H1 (cell line): Measurements from ENCODE around the gene JDP2. TPM values are rescaled to one million over a fixed set of nuclear protein-coding genes. Genes with fewer than 3 reads are reported as not detected.

Source experiments
- ATF3 ChIP-seq: IDR thresholded peaks from 2 replicates; pipeline ENCODE4 v1.6.1; 2011; ENCODE audit warnings: low read depth, mild to moderate bottlenecking, low read length; ENCODE audit not compliant: insufficient read depth
- CHD7 ChIP-seq: fragments of 300-600 bp; sonication (generic); IDR thresholded peaks from 2 replicates; pipeline ENCODE4 v1.7.1; 2012; ENCODE audit warnings: low read length, moderate library complexity, mild to moderate bottlenecking, inconsistent platforms; ENCODE audit not compliant: insufficient replicate concordance
- MAX ChIP-seq: IDR thresholded peaks from 2 replicates; pipeline ENCODE4 v1.6.1; 2012; ENCODE audit warnings: inconsistent platforms
- SAP30 ChIP-seq: fragments of 300-600 bp; sonication (generic); IDR thresholded peaks from 2 replicates; pipeline ENCODE4 v1.7.1; 2012; ENCODE audit warnings: low read length, moderate library complexity, mild to moderate bottlenecking, inconsistent platforms; ENCODE audit not compliant: insufficient read depth, insufficient replicate concordance
- USF2 ChIP-seq: IDR thresholded peaks from 2 replicates; pipeline ENCODE4 v1.6.1; 2011; ENCODE audit warnings: low read length, improper control_type of control experiment
- polyA plus RNA-seq, 7 experiments: library from polyadenylated mRNA; depleted of rRNA in 3 of 7; stranded (reverse) in 5 of 7; unstranded in 2 of 7; fragments of >200 nt in 5 of 7; fragments of 200-250 nt in 2 of 7; gene quantifications; 1 replicate in 5 of 7; 2 replicates in 1 of 7; 4 replicates in 1 of 7; pipeline versions ENCODE4 v1.2.1 to v1.2.3, GENCODE V29; 2011 to 2013; ENCODE audit warnings: missing spikeins in 2 of 7, mixed read lengths in 2 of 7
- total RNA-seq: library from RNA; stranded (reverse); fragmentation: NEBNext Ultra II Directional; extraction: Animal tissue kit (Norgen Biotek cat#: 25700); gene quantifications from 2 replicates; pipeline ENCODE4 v1.2.1, GENCODE V29; 2021

Gene JDP2
- total and polyA plus RNA-seq, 2 of the 8 experiments (the other 6 are each of a cell fraction or from before 2014, with no cell fraction given) = 8.9 to 27.2 TPM

GRCh38 chr14:75430116-75430515 is 2.3 kb downstream of the JDP2 start (continued):
- no peak for TF ChIP-seq ATF3
- no peak for TF ChIP-seq MAX
- TF ChIP-seq SAP30 = no peak
- no peak for TF ChIP-seq USF2
- TF ChIP-seq CHD7 = no peak
